DOHH2 (cell line): ENCODE results near the gene PRKN.

Source experiments
- EZH2phosphoT487 ChIP-seq: fragments of 200-600 bp; sonication (generic); IDR thresholded peaks from 2 replicates; pipeline ENCODE4 v1.6.1; 2017; ENCODE audit warnings: borderline replicate concordance, mild to moderate bottlenecking, antibody characterized with exemption, low read length, moderate library complexity, mixed read lengths
- TF ChIP-seq, protein P1 (sequence below): fragments of 200-600 bp; sonication (generic); IDR thresholded peaks from one replicate; pipeline ENCODE4 v1.5.1; 2014; ENCODE audit warnings: antibody characterized with exemption, mild to moderate bottlenecking, low read depth, low read length; ENCODE audit not compliant: poor library complexity, severe bottlenecking

DNA sequence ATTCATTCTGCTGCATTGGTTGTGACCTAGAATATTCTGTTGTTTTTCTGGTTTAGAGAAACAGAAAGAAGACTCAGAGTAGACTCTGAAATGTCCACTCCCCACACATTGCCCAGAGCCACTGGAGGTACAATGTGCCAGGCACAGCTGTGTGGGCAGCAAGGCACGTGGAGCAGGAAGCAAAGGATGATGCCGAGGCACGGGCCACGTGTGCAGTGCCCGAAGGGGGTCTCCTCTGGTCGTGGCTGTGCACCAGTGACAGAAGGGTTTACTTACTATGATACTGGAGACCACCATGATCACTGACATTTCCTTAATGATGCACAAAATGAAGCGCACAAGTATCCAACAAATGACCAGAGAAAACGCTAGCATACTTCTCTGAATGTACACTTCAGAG is 488.9 kb downstream of the PRKN start:
- TF ChIP-seq, protein P1, sequence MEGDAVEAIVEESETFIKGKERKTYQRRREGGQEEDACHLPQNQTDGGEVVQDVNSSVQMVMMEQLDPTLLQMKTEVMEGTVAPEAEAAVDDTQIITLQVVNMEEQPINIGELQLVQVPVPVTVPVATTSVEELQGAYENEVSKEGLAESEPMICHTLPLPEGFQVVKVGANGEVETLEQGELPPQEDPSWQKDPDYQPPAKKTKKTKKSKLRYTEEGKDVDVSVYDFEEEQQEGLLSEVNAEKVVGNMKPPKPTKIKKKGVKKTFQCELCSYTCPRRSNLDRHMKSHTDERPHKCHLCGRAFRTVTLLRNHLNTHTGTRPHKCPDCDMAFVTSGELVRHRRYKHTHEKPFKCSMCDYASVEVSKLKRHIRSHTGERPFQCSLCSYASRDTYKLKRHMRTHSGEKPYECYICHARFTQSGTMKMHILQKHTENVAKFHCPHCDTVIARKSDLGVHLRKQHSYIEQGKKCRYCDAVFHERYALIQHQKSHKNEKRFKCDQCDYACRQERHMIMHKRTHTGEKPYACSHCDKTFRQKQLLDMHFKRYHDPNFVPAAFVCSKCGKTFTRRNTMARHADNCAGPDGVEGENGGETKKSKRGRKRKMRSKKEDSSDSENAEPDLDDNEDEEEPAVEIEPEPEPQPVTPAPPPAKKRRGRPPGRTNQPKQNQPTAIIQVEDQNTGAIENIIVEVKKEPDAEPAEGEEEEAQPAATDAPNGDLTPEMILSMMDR: no peak
- TF ChIP-seq EZH2phosphoT487: no peak
